ENCODE data around the gene URGCP. TPM values are rescaled to one million over a fixed set of nuclear protein-coding genes. Genes with fewer than 3 reads are reported as not detected.
A peak's percentile ranks its signal among the peaks of the same experiment; 100 is the strongest.

Gene URGCP
- total and polyA plus RNA-seq, 12 donors: 53.8 to 103 (median 67.6) TPM

GRCh38 chr7:43869006-43869866 lies 37.2 kb downstream of the URGCP start, which contains the start of gene MRPS24:
TSS of gene MRPS24 (minus strand) at chr7:43869517. CDS start at chr7:43869495, 22 bp downstream.
- Histone ChIP-seq H3K36me3 (replicated peaks in 1 of 2) (peaks cover 0 to 10% of the 10 kb centered on the region in 2 donors), H3K9me3 (replicated peaks in 1 of 3) (no peaks in the 10 kb centered on the region), H3K4me1 (replicated peaks in 1 of 2) (peaks cover 28 to 46% of the 10 kb centered on the region in 2 donors), H3K27ac (peak within 1 kb of the TSS; percentile 90 to 99 (median 96)), H3K4me3 (peak within 1 kb of the TSS in 2 of 4 donors; percentile 88 to 98), H3K27me3 (no peaks in the 10 kb centered on the region)
- TF ChIP-seq POLR2A (IDR thresholded peaks at IDR 0.05) (peak; percentile 69 to 91), CTCF (IDR thresholded peaks at IDR 0.05) (no peak)
- WGBS, 4 donors: 0 to 1% (median 0%) methylated on average over 8 to 81 of the region's 81 CpGs
- intact Hi-C loops (cut with DNase I): no loop called here
- peak; percentile 96 to 99 (median 98) for DNase-seq

GRCh38 chr7:43868681-43869005 lies 37.8 kb downstream of the URGCP start:
- intact Hi-C loops (cut with DNase I): no loop called here
- TF ChIP-seq POLR2A (IDR thresholded peaks at IDR 0.05): no peak
- TF ChIP-seq CTCF (IDR thresholded peaks at IDR 0.05): no peak
- WGBS, 4 donors: 0 to 4% (median 2%) methylated on average over 6 of the region's 6 CpGs
- DNase-seq: no peak
- H3K27me3 ChIP-seq: no peaks in the 10 kb centered on the region
- H3K9me3 ChIP-seq (replicated peaks in 1 of 3): no peaks in the 10 kb centered on the region
- H3K4me1 ChIP-seq (replicated peaks in 1 of 2): peaks cover 22 to 40% of the 10 kb centered on the region in 2 donors
- H3K4me3 ChIP-seq: peak overlapping the region in 2 of 4 donors; percentile 88 to 98
- H3K27ac ChIP-seq: peak overlapping the region in 3 of 5 donors; percentile 90 to 99 (median 96)
- H3K36me3 ChIP-seq (replicated peaks in 1 of 2): peaks cover 0 to 10% of the 10 kb centered on the region in 2 donors

GRCh38 chr7:43868181-43868580 lies 38.2 kb downstream of the URGCP start:
- Histone ChIP-seq H3K4me3 (peak overlapping the region in 1 of 4 donors; percentile 98), H3K9me3 (replicated peaks in 1 of 3) (no peaks in the 10 kb centered on the region), H3K27ac (no peak overlapping the region), H3K27me3 (no peaks in the 10 kb centered on the region), H3K36me3 (replicated peaks in 1 of 2) (peaks cover 0 to 10% of the 10 kb centered on the region in 2 donors), H3K4me1 (replicated peaks in 1 of 2) (peaks cover 17 to 36% of the 10 kb centered on the region in 2 donors)
- TF ChIP-seq POLR2A (IDR thresholded peaks at IDR 0.05) (no peak), CTCF (IDR thresholded peaks at IDR 0.05) (no peak)
- 44 to 63% (median 54%) methylated on average over 7 of the region's 7 CpGs for WGBS, 4 donors
- intact Hi-C loops (cut with DNase I): no loop called here
- no peak for DNase-seq

- Histone ChIP-seq H3K4me3 (no peak overlapping the region), H3K9me3 (replicated peaks in 1 of 3) (no peaks in the 10 kb centered on the region), H3K27ac (no peak overlapping the region), H3K4me1 (replicated peaks in 1 of 2) (peaks cover 4 to 18% of the 10 kb centered on the region in 2 donors), H3K36me3 (replicated peaks in 1 of 2) (peaks cover 0 to 10% of the 10 kb centered on the region in 2 donors), H3K27me3 (no peaks in the 10 kb centered on the region)
- intact Hi-C loops (cut with DNase I): no loop called here
- DNase-seq: no peak
- WGBS, 4 donors: 62 to 79% (median 68%) methylated on average over 3 of the region's 3 CpGs
- no peak for TF ChIP-seq POLR2A (IDR thresholded peaks at IDR 0.05)
- TF ChIP-seq CTCF (IDR thresholded peaks at IDR 0.05): no peak
These were observed 41.1 kb downstream of the URGCP start for GRCh38 chr7:43865277-43865676.
